ENCODE data around the gene BAD. TPM values are rescaled to one million over a fixed set of nuclear protein-coding genes. Genes with fewer than 3 reads are reported as not detected.
A peak's percentile ranks its signal among the peaks of the same experiment; 100 is the strongest.

BAD gene
- total RNA-seq, 1 donor from 2014 or later, result 46.9 TPM

DNA sequence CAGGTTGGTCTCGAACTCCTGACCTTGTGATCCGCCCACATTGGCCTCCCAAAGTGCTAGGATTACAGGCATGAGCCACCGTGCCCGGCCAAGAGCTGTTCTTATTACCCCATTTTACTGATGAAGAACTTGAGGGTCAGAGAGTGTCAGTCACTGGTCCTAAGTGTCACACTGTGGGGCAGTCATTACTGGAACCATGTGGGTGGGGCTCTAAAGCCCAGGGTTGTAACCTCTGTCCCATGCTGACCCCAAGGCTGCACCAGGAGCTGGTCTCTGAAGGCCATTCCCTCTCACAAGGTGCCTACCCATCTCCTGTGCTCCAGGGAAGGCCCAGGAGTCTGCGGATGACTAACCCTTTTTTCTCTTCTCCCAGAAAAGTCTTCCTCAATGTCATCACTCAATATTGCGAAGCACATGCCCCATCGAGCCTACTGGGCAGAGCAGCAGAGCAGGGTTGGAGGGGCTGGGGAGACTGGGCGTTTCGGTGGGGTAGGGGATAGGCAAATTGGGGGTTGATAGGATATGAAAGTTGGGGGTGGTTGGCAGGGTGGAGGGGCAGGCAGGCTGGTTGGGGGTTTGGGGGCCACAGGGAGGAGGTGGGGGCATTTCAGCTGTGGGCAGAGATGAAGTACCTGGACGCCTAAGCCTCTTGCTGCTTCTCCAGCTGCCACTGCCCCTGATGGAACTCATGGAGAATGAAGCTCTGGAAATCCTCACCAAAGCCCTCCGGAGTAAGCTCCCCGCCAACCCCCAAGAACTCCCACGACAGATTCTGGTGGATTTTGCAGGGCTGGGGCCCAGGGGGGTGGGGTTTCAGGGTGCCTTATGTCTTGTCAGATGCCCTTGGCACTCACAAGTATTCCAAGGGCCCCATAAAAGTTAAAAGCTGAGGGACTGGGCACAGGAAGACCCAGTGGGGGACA lies 18.9 kb upstream of the BAD start:
- TF ChIP-seq, protein P1, sequence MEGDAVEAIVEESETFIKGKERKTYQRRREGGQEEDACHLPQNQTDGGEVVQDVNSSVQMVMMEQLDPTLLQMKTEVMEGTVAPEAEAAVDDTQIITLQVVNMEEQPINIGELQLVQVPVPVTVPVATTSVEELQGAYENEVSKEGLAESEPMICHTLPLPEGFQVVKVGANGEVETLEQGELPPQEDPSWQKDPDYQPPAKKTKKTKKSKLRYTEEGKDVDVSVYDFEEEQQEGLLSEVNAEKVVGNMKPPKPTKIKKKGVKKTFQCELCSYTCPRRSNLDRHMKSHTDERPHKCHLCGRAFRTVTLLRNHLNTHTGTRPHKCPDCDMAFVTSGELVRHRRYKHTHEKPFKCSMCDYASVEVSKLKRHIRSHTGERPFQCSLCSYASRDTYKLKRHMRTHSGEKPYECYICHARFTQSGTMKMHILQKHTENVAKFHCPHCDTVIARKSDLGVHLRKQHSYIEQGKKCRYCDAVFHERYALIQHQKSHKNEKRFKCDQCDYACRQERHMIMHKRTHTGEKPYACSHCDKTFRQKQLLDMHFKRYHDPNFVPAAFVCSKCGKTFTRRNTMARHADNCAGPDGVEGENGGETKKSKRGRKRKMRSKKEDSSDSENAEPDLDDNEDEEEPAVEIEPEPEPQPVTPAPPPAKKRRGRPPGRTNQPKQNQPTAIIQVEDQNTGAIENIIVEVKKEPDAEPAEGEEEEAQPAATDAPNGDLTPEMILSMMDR (IDR thresholded peaks at IDR 0.05; ENCODE audit: unreplicated experiment), result no peak
- Mint-ChIP-seq H3K9me3 (ENCODE audit: low read depth) (no peaks in the 10 kb centered on the region), H3K4me3 (ENCODE audit: low read depth) (no peak overlapping the region), H3K4me1 (ENCODE audit: low read depth) (peaks cover 14% of the 10 kb centered on the region), H3K27ac (no peak overlapping the region), H3K36me3 (ENCODE audit: insufficient read depth) (no peaks in the 10 kb centered on the region), H3K27me3 (peaks cover 36% of the 10 kb centered on the region)
- no peak for DNase-seq (ENCODE audit: low spot score, unreplicated experiment)

DNA sequence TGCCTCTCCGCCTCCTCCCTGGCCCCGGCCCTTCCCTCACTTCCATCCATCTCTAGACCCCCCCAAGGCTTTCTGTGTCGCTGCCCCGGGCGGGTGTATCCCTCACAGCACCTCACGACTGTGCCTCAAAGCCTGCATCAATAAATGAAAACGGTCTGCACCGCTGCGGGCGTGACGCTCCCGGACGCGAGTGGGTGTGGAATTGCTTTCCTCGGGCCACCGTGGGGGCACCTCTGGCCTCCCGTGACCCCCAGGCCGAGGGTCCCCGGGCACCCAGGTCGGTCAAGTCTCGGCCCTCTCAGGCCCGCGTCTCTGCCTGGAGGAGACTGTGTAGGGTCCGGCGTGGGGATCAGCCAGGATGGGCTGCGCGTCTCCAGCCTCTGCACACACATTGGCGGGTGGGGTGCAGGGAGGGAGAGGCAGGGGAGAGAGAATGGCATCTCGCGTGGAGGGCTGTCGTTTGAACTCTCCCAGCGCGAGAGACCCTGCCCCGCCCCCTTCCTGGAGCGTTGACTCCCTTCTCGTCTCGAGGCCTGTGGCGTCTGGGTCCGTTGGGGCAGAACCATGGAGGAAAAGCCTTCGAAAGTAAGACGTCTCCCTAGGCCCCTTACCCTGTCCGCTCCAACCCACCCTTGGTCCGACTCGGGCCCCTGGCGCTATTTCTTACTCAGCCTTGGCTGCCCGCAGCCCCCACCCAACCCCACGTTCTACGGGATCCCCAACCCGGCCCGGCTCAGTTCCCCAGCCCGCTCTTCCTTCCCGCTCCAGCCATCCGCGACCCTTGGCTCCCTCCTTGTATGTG lies 15.6 kb upstream of the BAD start, which contains the start of gene CATSPERZ:
TSS of gene CATSPERZ (plus strand) at position 512 of the 802 bp plus-strand sequence. CDS start at position 565, 53 bp downstream.
- Mint-ChIP-seq H3K27ac (peak within 1 kb of the TSS; percentile 82), H3K9me3 (ENCODE audit: low read depth) (no peaks in the 10 kb centered on the region), H3K27me3 (peaks cover 69% of the 10 kb centered on the region)

DNA sequence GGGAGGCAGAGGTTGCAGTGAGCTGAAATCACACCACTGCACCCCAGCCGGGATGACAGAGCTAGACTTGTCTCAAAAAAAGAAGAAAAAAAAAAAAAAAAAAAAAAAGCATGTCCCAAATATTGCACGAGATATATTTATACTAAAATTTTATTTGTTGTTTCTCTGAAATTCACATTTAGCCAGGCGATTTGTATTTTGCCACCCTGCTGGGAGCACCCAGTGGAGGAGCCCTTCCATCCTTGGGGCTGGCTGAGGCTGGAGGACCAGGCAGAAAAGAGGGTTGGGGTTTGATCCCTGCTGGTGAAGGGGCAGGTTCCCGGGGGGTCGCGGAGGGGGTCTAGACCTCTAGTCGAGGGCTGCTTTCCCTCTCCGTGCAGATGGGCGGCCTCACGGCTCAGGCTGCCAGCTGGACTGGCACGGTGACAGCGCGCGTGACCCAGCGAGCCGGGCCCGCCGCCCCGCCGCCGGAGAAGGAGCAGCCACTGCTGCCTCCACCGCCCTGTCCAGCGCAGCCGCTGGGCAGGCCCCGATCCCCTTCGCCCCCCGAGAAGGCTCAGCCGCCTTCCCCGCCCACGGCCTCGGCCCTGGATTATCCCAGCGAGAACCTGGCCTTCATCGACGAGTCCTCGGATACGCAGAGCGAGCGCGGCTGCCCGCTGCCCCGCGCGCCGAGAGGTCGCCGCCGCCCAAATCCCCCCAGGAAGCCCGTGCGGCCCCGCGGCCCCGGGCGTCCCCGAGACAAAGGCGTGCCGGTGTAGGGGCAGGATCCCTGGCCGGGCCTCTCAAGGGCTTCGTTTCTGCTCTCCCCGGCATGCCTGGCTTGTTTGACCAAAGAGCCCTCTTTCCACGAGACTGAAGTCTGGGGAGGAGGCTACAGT lies 14.7 kb upstream of the BAD start:
- H3K36me3 Mint-ChIP-seq (ENCODE audit: insufficient read depth), result peaks cover 2% of the 10 kb centered on the region

More for the DNA sequence above, 15.6 kb upstream of the BAD start, which contains the start of gene CATSPERZ:
- peaks cover under 1% of the 10 kb centered on the region for H3K36me3 Mint-ChIP-seq (ENCODE audit: insufficient read depth)
- TF ChIP-seq, protein P1 (IDR thresholded peaks at IDR 0.05; ENCODE audit: unreplicated experiment), result no peak
- DNase-seq (ENCODE audit: low spot score, unreplicated experiment), result no peak
- H3K4me3 Mint-ChIP-seq (ENCODE audit: low read depth), result peak within 1 kb of the TSS; percentile 58
- peaks cover 7% of the 10 kb centered on the region for H3K4me1 Mint-ChIP-seq (ENCODE audit: low read depth)

DNA sequence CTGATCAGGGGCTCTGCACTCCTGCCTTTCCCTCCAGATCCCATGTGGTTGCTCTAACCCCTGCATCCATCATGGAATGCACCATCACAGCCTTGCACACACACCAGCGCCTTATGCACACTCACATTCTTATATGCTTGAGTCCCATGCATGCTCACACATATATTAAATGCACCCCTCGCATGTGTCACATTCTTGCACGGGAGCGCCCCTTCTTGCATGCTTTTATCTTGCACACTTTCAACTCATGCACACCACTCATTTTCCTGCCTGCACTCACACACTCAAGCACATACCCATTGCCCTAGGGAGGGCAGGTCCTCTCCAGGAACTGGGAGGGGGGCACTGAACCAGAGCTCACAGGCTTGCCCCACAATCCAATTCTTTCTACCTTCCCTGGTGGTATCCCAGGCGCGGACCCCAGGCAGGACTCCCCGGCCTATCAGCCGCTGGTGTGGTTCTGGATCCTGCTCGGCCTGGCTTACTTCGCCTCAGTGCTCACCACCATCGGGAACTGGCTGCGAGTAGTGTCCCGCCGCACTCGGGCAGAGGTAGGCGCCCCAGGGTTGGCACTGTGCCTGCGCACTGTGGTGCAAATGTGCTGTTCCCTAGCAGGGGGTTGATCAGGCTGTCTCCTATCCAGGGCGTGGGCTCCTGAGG lies 13.4 kb upstream of the BAD start:
- H3K9me3 Mint-ChIP-seq (ENCODE audit: low read depth), result no peaks in the 10 kb centered on the region
- H3K4me1 Mint-ChIP-seq (ENCODE audit: low read depth), result peaks cover 5% of the 10 kb centered on the region
- no peak overlapping the region for H3K27ac Mint-ChIP-seq
- H3K36me3 Mint-ChIP-seq (ENCODE audit: insufficient read depth), result peaks cover 2% of the 10 kb centered on the region
- TF ChIP-seq, protein P1 (IDR thresholded peaks at IDR 0.05; ENCODE audit: unreplicated experiment), result no peak
- peaks cover 86% of the 10 kb centered on the region for H3K27me3 Mint-ChIP-seq
- DNase-seq (ENCODE audit: low spot score, unreplicated experiment), result no peak
- H3K4me3 Mint-ChIP-seq (ENCODE audit: low read depth), result no peak overlapping the region

More for the DNA sequence above, 14.7 kb upstream of the BAD start:
- no peak overlapping the region for H3K4me3 Mint-ChIP-seq (ENCODE audit: low read depth)
- TF ChIP-seq, protein P1 (IDR thresholded peaks at IDR 0.05; ENCODE audit: unreplicated experiment), result no peak
- DNase-seq (ENCODE audit: low spot score, unreplicated experiment), result no peak
- no peaks in the 10 kb centered on the region for H3K9me3 Mint-ChIP-seq (ENCODE audit: low read depth)
- peaks cover 74% of the 10 kb centered on the region for H3K27me3 Mint-ChIP-seq
- H3K27ac Mint-ChIP-seq, result no peak overlapping the region
- H3K4me1 Mint-ChIP-seq (ENCODE audit: low read depth), result peaks cover 5% of the 10 kb centered on the region
